ENCODE measurements around the gene CHRM2. TPM values are rescaled to one million over a fixed set of nuclear protein-coding genes. Genes with fewer than 3 reads are reported as not detected.

The CHRM2 gene
- total RNA-seq, 1 experiment from 2014 or later, result not detected

- H3K79me2 ChIP-seq (ENCODE audit: insufficient read depth, low read length), result no peaks in the 10 kb centered on the region
- H3K4ac ChIP-seq (ENCODE audit: low read depth, low read length), result no peak overlapping the region
- WGBS (ENCODE audit: extremely low coverage, insufficient read length, low lambda C conversion rate), result no CpG with 5 or more reads among the region's 3 CpGs
- H4K8ac ChIP-seq (replicated peaks; ENCODE audit: insufficient read length, low read depth, low read length), result no peak overlapping the region
- Mint-ChIP-seq H3K9me3 (no peaks in the 10 kb centered on the region), H3K27me3 (ENCODE audit: low read depth) (no peaks in the 10 kb centered on the region), H3K4me1 (no peaks in the 10 kb centered on the region), H3K27ac (no peak overlapping the region), H3K36me3 (ENCODE audit: insufficient read depth in 1 of 3, low read depth in 3 of 3) (no peaks in the 10 kb centered on the region), H3K4me3 (no peak overlapping the region)
- no peaks in the 10 kb centered on the region for H4K20me1 ChIP-seq (ENCODE audit: control insufficient read depth, insufficient read depth, insufficient read length)
- no peak overlapping the region for H2AFZ ChIP-seq (ENCODE audit: low read length)
- H3K79me1 ChIP-seq (ENCODE audit: insufficient read depth, low read depth, low read length, poor library complexity, severe bottlenecking), result no peaks in the 10 kb centered on the region
- DNase-seq, result no peak
- H3K27ac ChIP-seq (ENCODE audit: insufficient read length, low read depth, low read length), result no peak overlapping the region
- no peak for TF ChIP-seq CTCF (conservative IDR thresholded peaks at IDR 0.05)
- H4K91ac ChIP-seq (ENCODE audit: insufficient read length, low read depth, low read length), result no peak overlapping the region
- no peaks in the 10 kb centered on the region for H3K23me2 ChIP-seq (ENCODE audit: insufficient read length, low read depth, low read length, poor library complexity, severe bottlenecking)
- H3K4me1 ChIP-seq (ENCODE audit: insufficient read depth, low read length), result no peaks in the 10 kb centered on the region
- H3K27me3 ChIP-seq (ENCODE audit: insufficient read depth, low read length), result no peaks in the 10 kb centered on the region
- no peak overlapping the region for H3K9ac ChIP-seq (ENCODE audit: extremely low read depth, insufficient read length, low read length)
- no peak overlapping the region for H3K18ac ChIP-seq (ENCODE audit: insufficient read length, low read depth, low read length)
- H2BK20ac ChIP-seq (ENCODE audit: low read depth, low read length, poor library complexity, severe bottlenecking), result no peak overlapping the region
- H3K9me3 ChIP-seq (ENCODE audit: control insufficient read depth, low read depth, low read length), result no peaks in the 10 kb centered on the region
- no peak overlapping the region for H3K4me2 ChIP-seq (ENCODE audit: insufficient read depth, insufficient read length, low read length)
- no peak overlapping the region for H4K5ac ChIP-seq (ENCODE audit: insufficient read length, low read depth, low read length)
- H2BK5ac ChIP-seq (ENCODE audit: insufficient read length, low read length), result no peak overlapping the region
- H2AK5ac ChIP-seq (ENCODE audit: insufficient read length, low read length), result no peak overlapping the region
- no peak overlapping the region for H2BK12ac ChIP-seq (ENCODE audit: insufficient read length, low read depth, low read length)
- no peak overlapping the region for H3K23ac ChIP-seq (ENCODE audit: insufficient read length, low read depth, low read length)
- H3K14ac ChIP-seq (ENCODE audit: insufficient read depth, low read length), result no peak overlapping the region
- no peak overlapping the region for H3K56ac ChIP-seq (ENCODE audit: insufficient read length, low read depth, low read length)
- no peak overlapping the region for H2BK120ac ChIP-seq (ENCODE audit: low read depth, low read length, poor library complexity, severe bottlenecking)
- H2BK15ac ChIP-seq (ENCODE audit: low read depth, low read length), result no peak overlapping the region
- H3T11ph ChIP-seq (ENCODE audit: low read length), result no peak overlapping the region
These were observed 138.7 kb downstream of the CHRM2 start for GRCh38 chr7:137007001-137007694.
